ENCODE data around the gene BSND.

Gene BSND

DNA sequence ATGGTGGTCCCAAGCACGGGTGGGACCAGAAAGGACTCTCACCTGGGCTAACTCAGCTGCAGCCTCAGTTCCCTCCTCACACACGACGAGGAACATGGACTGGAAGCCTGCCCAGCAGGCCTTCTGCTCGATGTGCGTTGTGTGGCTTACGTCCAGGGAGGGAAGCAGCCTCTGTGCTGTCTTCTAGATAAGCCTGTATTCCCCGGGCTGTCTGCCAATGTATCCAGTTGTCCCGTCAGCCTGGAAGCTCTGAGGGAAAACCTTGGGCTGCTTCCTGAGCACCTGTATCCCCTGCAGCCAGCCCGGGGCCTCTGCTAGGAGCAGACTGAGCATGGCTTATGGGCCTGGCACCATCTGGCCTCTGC is 51.2 kb downstream of the BSND start:
- Histone ChIP-seq H4K5ac (ENCODE audit: low read length) (no peak overlapping the region), H3K4me3 (ENCODE audit: low read length) (no peak overlapping the region), H3K27me3 (ENCODE audit: insufficient read depth, low read length, poor library complexity) (no peaks in the 10 kb centered on the region), H2BK120ac (ENCODE audit: low read depth, low read length) (no peak overlapping the region), H3K23ac (ENCODE audit: low read length) (no peak overlapping the region), H3K18ac (ENCODE audit: low read length) (no peak overlapping the region), H3K56ac (ENCODE audit: low read length) (no peak overlapping the region), H3K79me2 (ENCODE audit: control insufficient read depth, insufficient read depth, low read length) (no peaks in the 10 kb centered on the region), H2BK5ac (ENCODE audit: low read length) (no peak overlapping the region), H2BK15ac (replicated peaks; ENCODE audit: low read depth) (no peak overlapping the region), H3K4me2 (ENCODE audit: low read length) (no peak overlapping the region), H3K9ac (ENCODE audit: low read length) (no peak overlapping the region), H3K4me1 (ENCODE audit: control insufficient read depth, low read depth, low read length) (no peaks in the 10 kb centered on the region), H3K36me3 (ENCODE audit: control insufficient read depth, insufficient read depth, low read length) (no peaks in the 10 kb centered on the region), H4K8ac (ENCODE audit: low read depth, low read length) (no peak overlapping the region), H3K79me1 (ENCODE audit: low read length) (no peaks in the 10 kb centered on the region), H2AK5ac (ENCODE audit: low read length) (no peak overlapping the region), H3K4ac (ENCODE audit: low read depth, low read length) (no peak overlapping the region), H3K27ac (ENCODE audit: low read depth, low read length) (no peak overlapping the region)
- WGBS (ENCODE audit: extremely low coverage, insufficient coverage, low lambda C conversion rate): no CpG with 5 or more reads among the region's 9 CpGs
- DNase-seq: no peak

GRCh38 chr1:55050283-55050682 is 51.5 kb downstream of the BSND start:
- WGBS (ENCODE audit: extremely low coverage, insufficient coverage, low lambda C conversion rate): no CpG with 5 or more reads among the region's 9 CpGs
- Histone ChIP-seq H2BK120ac (ENCODE audit: low read depth, low read length) (no peak overlapping the region), H3K23ac (ENCODE audit: low read length) (no peak overlapping the region), H2BK15ac (replicated peaks; ENCODE audit: low read depth) (no peak overlapping the region), H3K4me2 (ENCODE audit: low read length) (no peak overlapping the region), H4K8ac (ENCODE audit: low read depth, low read length) (no peak overlapping the region), H3K79me2 (ENCODE audit: control insufficient read depth, insufficient read depth, low read length) (no peaks in the 10 kb centered on the region), H4K5ac (ENCODE audit: low read length) (no peak overlapping the region), H3K56ac (ENCODE audit: low read length) (no peak overlapping the region), H3K18ac (ENCODE audit: low read length) (no peak overlapping the region), H2BK5ac (ENCODE audit: low read length) (no peak overlapping the region), H3K36me3 (ENCODE audit: control insufficient read depth, insufficient read depth, low read length) (no peaks in the 10 kb centered on the region), H3K4me3 (ENCODE audit: low read length) (no peak overlapping the region), H3K27ac (ENCODE audit: low read depth, low read length) (no peak overlapping the region), H3K79me1 (ENCODE audit: low read length) (no peaks in the 10 kb centered on the region), H3K9ac (ENCODE audit: low read length) (no peak overlapping the region), H3K4me1 (ENCODE audit: control insufficient read depth, low read depth, low read length) (no peaks in the 10 kb centered on the region), H3K27me3 (ENCODE audit: insufficient read depth, low read length, poor library complexity) (no peaks in the 10 kb centered on the region), H2AK5ac (ENCODE audit: low read length) (no peak overlapping the region), H3K4ac (ENCODE audit: low read depth, low read length) (no peak overlapping the region)
- no peak for DNase-seq

DNA sequence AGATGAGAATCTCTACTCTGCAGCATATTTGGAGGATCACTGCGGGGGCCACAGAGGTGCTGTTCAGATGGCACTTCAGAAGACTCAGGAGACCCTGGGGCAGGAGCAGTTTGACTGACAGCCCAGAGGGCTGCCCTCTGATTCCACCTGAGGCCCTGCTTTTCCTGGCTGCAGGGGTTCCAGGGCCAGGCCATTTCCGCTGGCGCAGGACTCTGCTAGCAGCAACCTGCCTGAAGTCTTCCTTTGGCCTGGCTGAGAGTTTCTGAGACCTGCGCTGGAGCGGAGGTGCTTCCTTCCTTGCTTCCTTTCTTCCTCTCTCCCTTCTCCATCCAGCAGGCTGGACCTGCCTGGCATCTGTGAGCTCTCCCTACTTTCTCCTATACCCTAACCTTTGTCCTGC is 52.4 kb downstream of the BSND start:
- WGBS (ENCODE audit: extremely low coverage, insufficient coverage, low lambda C conversion rate): no CpG with 5 or more reads among the region's 5 CpGs
- H3K4ac ChIP-seq (ENCODE audit: low read depth, low read length): no peak overlapping the region

GRCh38 chr1:55051621-55052020 is 52.9 kb downstream of the BSND start:
- Histone ChIP-seq H3K27me3 (ENCODE audit: insufficient read depth, low read length, poor library complexity) (no peaks in the 10 kb centered on the region), H3K27ac (ENCODE audit: low read depth, low read length) (no peak overlapping the region), H3K56ac (ENCODE audit: low read length) (no peak overlapping the region), H2BK15ac (replicated peaks; ENCODE audit: low read depth) (no peak overlapping the region), H2BK120ac (ENCODE audit: low read depth, low read length) (no peak overlapping the region), H3K4me2 (ENCODE audit: low read length) (no peak overlapping the region), H3K23ac (ENCODE audit: low read length) (no peak overlapping the region), H3K4me1 (ENCODE audit: control insufficient read depth, low read depth, low read length) (no peaks in the 10 kb centered on the region), H2AK5ac (ENCODE audit: low read length) (no peak overlapping the region), H3K4me3 (ENCODE audit: low read length) (no peak overlapping the region), H4K8ac (ENCODE audit: low read depth, low read length) (no peak overlapping the region), H3K18ac (ENCODE audit: low read length) (no peak overlapping the region), H2BK5ac (ENCODE audit: low read length) (no peak overlapping the region), H3K4ac (ENCODE audit: low read depth, low read length) (no peak overlapping the region), H3K79me1 (ENCODE audit: low read length) (no peaks in the 10 kb centered on the region), H3K79me2 (ENCODE audit: control insufficient read depth, insufficient read depth, low read length) (no peaks in the 10 kb centered on the region), H4K5ac (ENCODE audit: low read length) (no peak overlapping the region), H3K36me3 (ENCODE audit: control insufficient read depth, insufficient read depth, low read length) (no peaks in the 10 kb centered on the region), H3K9ac (ENCODE audit: low read length) (no peak overlapping the region)
- no peak for DNase-seq
- no CpG with 5 or more reads among the region's 9 CpGs for WGBS (ENCODE audit: extremely low coverage, insufficient coverage, low lambda C conversion rate)

More for the DNA sequence above, 52.4 kb downstream of the BSND start:
- Histone ChIP-seq H3K27me3 (ENCODE audit: insufficient read depth, low read length, poor library complexity) (no peaks in the 10 kb centered on the region), H3K9ac (ENCODE audit: low read length) (no peak overlapping the region), H3K23ac (ENCODE audit: low read length) (no peak overlapping the region), H4K5ac (ENCODE audit: low read length) (no peak overlapping the region), H2BK5ac (ENCODE audit: low read length) (no peak overlapping the region), H4K8ac (ENCODE audit: low read depth, low read length) (no peak overlapping the region), H2BK15ac (replicated peaks; ENCODE audit: low read depth) (no peak overlapping the region), H3K36me3 (ENCODE audit: control insufficient read depth, insufficient read depth, low read length) (no peaks in the 10 kb centered on the region), H3K56ac (ENCODE audit: low read length) (no peak overlapping the region), H3K18ac (ENCODE audit: low read length) (no peak overlapping the region), H3K79me1 (ENCODE audit: low read length) (no peaks in the 10 kb centered on the region), H2BK120ac (ENCODE audit: low read depth, low read length) (no peak overlapping the region), H3K4me3 (ENCODE audit: low read length) (no peak overlapping the region), H3K79me2 (ENCODE audit: control insufficient read depth, insufficient read depth, low read length) (no peaks in the 10 kb centered on the region), H3K4me2 (ENCODE audit: low read length) (no peak overlapping the region), H2AK5ac (ENCODE audit: low read length) (no peak overlapping the region), H3K4me1 (ENCODE audit: control insufficient read depth, low read depth, low read length) (no peaks in the 10 kb centered on the region), H3K27ac (ENCODE audit: low read depth, low read length) (no peak overlapping the region)
- DNase-seq: no peak

DNA sequence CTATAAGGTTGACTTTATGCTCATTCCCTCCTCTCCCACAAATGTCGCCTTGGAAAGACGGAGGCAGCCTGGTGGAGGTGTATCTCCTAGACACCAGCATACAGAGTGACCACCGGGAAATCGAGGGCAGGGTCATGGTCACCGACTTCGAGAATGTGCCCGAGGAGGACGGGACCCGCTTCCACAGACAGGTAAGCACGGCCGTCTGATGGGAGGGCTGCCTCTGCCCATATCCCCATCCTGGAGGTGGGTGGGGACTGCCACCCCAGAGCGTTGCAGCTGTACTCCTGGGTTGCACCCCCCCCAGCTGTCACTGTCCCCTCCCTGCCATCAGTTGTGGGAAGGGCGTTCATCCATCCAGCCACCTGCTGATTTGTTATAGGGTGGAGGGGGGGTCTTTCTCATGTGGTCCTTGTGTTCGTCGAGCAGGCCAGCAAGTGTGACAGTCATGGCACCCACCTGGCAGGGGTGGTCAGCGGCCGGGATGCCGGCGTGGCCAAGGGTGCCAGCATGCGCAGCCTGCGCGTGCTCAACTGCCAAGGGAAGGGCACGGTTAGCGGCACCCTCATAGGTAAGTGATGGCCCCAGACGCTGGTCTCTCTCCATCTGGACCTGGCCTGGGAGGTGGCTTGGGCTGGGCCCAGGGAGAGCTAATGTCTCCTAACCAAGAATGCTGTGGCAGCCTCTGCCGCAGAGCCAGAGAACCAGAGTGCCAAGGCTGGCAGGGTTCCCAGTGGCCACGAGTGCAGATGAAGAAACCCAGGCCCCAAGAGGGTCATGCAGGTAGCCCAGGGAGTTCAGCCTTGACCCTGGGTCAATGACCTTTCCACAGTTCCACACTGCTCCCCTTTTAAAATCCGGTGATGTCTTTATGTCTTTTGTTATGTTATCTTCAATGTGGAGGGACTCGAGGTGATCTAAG is 53.7 kb downstream of the BSND start:
- Histone ChIP-seq H2AK5ac (ENCODE audit: low read length) (no peak overlapping the region), H2BK15ac (replicated peaks; ENCODE audit: low read depth) (no peak overlapping the region), H2BK5ac (ENCODE audit: low read length) (no peak overlapping the region), H3K4me1 (ENCODE audit: control insufficient read depth, low read depth, low read length) (no peaks in the 10 kb centered on the region), H2BK120ac (ENCODE audit: low read depth, low read length) (no peak overlapping the region), H4K5ac (ENCODE audit: low read length) (no peak overlapping the region), H3K79me2 (ENCODE audit: control insufficient read depth, insufficient read depth, low read length) (no peaks in the 10 kb centered on the region), H3K27me3 (ENCODE audit: insufficient read depth, low read length, poor library complexity) (no peaks in the 10 kb centered on the region), H3K4me2 (ENCODE audit: low read length) (no peak overlapping the region), H3K79me1 (ENCODE audit: low read length) (no peaks in the 10 kb centered on the region), H3K9ac (ENCODE audit: low read length) (no peak overlapping the region), H3K23ac (ENCODE audit: low read length) (no peak overlapping the region), H3K27ac (ENCODE audit: low read depth, low read length) (no peak overlapping the region), H3K36me3 (ENCODE audit: control insufficient read depth, insufficient read depth, low read length) (no peaks in the 10 kb centered on the region), H3K4me3 (ENCODE audit: low read length) (no peak overlapping the region), H3K4ac (ENCODE audit: low read depth, low read length) (no peak overlapping the region), H3K18ac (ENCODE audit: low read length) (no peak overlapping the region), H4K8ac (ENCODE audit: low read depth, low read length) (no peak overlapping the region), H3K56ac (ENCODE audit: low read length) (no peak overlapping the region)
- WGBS (ENCODE audit: extremely low coverage, insufficient coverage, low lambda C conversion rate): no CpG with 5 or more reads among the region's 29 CpGs
- DNase-seq: no peak

Data from mesendoderm (in vitro differentiated cells).